ENCODE results near the gene EAF1.
"Not testable (repeated sequence)": the region's sequence is repeated elsewhere in the genome, so short reads cannot be mapped to it uniquely, and the experiment has no call there.

Gene EAF1

GRCh38 chr3:15409239-15409638, 18.2 kb upstream of the EAF1 start:
- no peak for DNase-seq

DNA sequence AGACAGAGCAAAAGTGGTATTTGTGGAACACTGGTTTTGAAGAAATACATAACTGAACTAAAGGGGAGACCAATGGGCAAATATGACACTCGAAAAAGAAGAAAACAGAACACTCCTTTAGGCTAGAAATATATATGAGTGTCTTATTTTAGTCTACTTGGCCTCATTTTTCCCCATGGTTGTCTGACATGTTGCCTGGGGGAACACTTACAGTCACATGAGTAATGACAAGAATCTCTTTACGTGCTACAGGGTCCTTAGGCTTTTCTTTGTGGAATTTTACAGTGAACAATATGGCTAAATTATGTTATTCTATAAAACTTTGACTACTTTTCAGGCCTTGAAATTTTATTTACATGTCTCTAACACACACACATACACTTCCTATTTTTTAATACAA, 17.6 kb upstream of the EAF1 start:
- no peak for DNase-seq

DNA sequence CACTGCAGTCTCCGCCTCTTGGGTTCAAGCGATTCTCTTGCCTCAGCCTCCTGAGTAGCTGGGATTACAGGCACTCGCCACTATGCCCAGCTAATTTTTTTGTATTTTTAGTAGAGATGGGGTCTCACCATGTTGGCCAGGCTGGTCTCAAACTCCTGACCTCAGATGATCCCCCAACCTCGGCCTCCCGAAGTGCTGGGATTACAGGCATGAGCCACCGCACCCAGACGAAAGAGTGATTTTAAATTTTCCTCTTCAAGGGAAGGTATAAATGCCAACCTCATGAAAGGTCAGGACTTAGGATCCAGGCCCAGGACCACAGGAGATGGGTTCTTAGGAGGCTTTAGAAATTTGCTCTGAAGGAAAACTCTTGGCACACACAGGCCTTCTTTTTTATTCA, 16.4 kb upstream of the EAF1 start:
- DNase-seq: not testable (repeated sequence)

DNA sequence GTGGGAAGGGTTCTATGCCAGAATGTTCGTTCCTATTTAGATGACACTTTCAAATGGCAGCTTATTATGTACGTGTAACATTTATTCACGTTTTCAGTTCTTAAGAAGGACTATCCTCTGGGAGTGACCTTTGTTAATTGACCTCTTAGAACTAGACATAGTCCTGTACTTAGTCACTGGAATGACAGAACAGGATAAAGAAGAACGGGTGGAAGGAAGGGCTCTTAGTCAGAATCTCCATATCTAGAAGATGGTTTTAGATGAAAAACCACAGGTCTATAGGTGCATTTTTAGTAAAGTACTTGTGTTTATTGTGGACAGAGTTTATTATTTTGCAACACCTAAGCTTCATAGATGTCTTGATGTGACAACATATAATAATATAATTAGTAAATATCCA, 6.5 kb upstream of the EAF1 start:
- no peak for DNase-seq

- no peak for DNase-seq
Observed at GRCh38 chr3:15426579-15427118, 749 bp upstream of the EAF1 start.

GRCh38 chr3:15427981-15428380, 583 bp downstream of the EAF1 start:
- DNase-seq: no peak

DNA sequence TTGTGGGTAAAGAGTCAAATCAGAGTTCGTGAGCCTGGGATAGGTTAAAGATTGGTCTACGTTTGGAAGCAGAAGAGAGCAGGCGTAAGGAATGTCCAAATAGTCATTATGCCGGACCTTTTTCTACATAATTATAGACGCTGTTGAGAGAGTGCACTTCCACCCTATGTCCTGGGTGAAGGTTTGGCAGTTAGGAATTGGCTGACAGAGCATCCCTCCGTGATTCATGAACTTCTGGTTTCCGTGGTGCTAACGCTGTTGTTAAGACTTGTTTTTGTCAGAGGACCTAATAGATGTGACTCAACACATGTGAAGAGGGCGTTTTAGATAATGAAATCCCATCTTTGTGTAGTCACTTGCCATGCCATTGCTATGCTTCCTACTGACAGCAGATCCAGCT, 1.1 kb downstream of the EAF1 start:
- peak; percentile 23 for DNase-seq

GRCh38 chr3:15429080-15429479, 1.7 kb downstream of the EAF1 start:
- DNase-seq: no peak

DNA sequence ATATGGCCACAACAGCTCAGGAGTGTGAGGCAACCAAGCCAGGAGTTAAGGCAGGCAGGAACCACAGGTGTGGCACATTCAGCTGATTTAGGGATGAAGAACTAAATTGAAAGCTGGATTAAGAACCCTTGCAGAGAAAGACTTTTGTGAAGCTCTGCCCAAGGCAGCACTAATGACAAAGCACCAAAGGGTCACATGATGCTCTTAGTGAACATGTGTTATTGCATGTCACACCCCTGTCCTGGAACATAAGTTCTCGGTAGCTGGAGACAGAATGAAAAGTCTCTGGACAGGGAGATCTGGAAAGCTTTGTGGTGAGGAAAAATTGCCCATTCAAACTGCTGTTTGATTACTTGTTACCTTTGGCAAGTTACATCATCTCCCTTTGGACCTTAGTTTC, 3.2 kb downstream of the EAF1 start:
- no peak for DNase-seq

- DNase-seq: no peak
Observed at GRCh38 chr3:15431256-15431837, 3.9 kb downstream of the EAF1 start.

DNA sequence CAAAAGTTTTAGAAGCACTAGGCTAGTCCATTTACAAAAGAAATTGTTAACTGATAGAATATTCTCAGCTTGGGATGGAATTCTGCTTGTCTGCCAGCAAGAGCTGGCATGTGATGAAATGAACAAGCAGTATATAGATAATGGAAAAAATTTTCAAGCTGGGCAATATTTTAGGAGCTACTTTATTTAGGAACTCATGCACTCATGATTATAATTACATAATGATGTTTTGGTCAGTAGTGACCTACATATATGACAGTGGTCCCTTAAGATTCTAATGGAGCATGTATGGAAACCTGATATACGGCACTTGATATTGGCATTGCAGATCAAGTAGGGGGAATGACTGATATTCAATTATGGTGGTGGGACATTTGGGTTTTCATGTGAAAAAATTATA, 6.1 kb downstream of the EAF1 start:
- DNase-seq: no peak

DNA sequence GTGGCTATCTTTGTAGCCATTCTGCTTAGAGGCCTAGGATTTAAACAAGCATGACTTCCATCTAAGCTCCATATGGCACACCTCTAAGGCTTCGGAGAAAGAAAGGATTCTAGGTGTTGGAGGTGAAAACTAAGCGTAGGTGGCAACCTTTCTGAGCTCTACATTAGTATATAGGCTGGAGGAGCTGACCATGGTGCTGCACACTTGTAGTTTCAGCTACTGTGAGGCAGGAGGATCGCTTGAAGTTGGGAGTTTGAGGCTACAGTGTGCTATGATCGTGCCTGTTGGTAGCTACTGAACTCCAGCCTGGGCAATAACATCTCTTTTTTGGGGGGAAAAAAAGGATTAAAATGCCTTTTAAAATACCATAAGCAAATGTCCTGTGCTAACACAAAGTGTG, 7.4 kb downstream of the EAF1 start:
- no peak for DNase-seq

GRCh38 chr3:15436246-15436645, 8.8 kb downstream of the EAF1 start:
- no peak for DNase-seq

DNA sequence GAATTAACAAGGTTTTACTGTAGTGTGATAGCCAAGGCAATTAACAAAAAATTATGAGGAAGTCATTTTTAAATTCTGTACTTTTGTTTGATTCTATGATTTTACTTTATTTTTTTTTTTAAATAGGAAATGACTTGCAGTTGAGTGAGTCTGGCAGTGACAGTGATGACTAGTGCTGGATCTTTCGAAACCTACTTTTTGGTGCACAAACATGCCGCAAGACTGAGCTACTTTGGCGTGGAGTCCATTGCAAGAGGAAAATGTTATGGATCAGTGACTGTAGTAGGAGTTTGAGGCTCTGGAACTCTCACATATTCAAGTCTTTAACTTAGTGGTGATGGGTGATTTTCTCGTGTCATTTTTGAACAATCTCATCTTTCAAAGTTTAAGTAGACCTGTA, 11.6 kb downstream of the EAF1 start:
- DNase-seq: no peak

GRCh38 chr3:15439476-15439875, 12.1 kb downstream of the EAF1 start:
- no peak for DNase-seq

DNA sequence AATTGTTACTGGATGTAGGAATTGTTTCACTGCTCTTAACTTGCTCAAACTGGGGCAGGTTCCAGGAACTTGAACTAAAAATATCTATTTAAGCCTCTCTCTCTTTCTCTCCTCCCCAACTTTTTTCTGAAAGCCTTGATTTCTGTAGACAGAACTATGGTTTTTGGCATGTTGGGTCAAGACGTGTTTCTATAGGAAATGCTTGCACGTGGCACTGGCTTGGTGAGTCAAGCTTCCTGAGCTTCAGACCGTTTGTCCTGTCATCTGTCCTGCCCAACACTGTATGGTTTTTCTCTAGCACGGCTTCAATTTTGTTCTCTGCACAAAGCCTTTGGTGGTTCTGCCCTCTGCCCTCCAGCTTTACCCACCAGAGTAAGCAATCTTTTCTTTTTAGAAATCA, 13.5 kb downstream of the EAF1 start:
- DNase-seq: no peak

GRCh38 chr3:15443826-15444524, 16.6 kb downstream of the EAF1 start:
- DNase-seq: no peak

DNA sequence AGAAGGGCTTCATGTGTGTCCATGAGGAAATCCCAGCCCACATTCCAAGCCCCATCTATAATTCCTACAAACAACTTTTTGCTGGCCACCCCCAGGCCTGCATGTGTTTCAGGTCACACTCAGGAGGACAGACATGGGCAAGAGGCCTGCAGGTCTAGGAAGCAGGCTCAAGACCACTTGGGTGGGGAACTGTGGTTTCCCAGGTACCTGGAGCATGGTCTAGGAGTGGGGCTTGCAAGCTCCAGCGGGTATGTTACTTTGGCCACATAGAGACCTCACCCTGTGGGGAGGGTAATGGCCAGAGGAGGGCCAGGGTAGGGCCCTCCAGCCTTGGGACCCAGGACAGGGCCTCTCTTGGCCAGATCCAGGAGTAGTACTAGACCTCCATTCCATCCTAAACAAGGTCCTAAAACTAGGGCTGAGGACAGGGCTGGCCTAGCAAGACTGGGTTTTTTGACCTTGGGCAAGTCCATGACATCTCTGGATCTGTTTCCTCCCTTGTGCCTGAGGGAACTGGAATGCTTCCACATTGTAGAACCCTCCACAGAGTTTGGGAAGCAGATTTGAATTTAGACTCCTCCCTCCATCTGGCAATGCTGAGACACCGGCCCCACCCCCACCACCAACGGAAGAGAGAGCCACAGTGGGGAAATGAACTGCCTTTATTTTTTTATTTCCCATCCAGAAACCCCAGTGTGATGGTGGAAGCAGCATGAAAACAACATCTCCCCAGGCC, 22.3 kb downstream of the EAF1 start:
- no peak for DNase-seq

DNA sequence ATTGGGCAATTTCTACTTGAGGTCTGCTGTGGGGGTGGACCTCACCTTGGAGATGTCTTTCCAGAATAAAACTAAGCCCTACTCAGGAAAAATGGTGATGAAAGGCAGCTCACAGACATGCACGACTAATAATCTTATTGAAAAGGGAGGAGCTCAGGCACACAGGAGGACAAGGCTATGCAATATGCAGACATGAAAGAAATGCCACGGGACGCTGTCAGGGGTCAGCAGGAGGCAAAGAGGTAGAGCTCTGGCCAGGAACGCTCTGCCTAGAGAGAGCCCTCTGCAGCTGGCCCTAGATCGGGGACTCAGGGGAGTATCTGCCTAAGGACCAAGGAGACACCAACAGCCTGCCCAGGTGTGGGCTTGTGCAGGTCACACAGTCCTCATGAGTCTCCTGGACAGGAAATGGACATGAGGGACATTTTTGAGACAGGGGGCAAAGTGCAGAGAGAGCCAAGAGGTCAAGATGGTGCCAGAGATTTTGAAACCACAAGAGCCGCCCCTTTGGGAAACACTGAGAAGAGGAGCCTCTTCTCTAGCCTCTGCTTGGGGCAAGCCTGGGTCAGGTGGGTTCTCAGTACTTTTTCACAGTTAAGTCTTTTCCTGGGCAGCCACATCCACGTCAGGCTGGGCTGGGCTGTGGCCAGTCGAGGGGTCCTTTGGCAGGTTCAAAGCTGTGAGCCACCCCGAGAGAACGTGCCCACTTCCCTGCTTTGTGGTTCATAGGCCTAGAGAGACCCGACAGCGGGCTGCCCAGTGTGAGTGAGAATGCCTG, 23.2 kb downstream of the EAF1 start:
- no peak for DNase-seq

DNA sequence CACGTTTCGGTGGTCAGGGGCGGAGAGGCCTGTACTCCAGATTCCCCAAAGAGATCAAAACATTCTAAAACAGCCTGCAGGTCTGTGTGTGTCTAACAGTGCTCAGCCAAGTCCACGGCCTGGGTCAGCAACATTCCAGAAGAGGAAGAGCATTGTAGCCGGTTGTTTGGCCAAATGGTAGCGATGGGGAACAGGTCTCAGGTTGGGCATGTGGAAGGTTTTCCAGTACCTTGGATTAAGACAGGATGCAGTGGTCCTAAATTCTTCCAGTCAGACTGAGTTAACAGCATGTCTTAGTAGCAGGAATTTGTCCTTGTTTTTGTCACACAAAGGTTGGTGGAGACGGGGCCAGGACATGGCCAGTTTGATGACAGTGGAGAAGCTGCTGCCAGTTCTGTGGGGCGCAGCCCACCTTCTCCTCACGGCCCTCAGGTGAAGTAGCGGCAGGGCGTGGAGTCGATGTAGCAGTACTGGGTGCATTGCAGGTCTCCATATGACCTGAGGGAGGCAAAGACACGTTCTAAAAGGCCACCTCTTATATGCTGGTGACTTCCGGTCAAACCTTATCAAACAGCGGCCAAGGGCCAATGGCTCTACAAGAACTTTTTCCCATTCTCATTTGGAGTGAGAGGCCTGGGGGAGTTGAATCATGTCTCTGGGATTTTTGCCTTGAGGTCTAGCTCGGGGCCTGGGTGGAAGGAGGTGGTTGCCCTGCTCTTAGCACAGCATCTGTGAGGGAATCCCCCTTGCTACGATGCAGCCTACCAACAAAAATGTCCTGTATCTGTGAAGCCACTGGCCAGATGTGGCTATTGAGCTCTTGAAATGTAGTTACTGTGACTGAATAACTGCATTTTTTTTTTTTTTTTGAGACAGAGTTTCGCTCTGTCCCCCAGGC, 24.1 kb downstream of the EAF1 start:
- no peak for DNase-seq

DNA sequence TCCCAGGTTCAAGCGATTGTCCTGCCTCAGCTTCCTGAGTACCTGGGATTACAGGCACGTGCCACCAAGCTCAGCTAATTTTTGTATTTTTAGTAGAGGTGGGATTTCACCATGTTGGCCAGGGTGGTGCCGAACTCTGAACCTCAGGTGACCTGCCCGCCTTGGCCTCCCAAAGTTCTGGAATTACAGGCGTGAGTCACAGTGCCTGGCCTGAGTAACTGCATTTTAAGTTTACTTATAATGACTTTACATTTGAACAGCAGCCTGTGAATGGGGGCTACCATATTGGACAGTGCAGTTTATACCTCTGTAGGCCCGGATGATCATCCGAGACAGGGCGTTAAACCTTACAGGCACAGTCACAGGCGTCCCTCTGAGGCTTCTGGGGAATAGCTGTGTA, 24.8 kb downstream of the EAF1 start:
- no peak for DNase-seq

DNA sequence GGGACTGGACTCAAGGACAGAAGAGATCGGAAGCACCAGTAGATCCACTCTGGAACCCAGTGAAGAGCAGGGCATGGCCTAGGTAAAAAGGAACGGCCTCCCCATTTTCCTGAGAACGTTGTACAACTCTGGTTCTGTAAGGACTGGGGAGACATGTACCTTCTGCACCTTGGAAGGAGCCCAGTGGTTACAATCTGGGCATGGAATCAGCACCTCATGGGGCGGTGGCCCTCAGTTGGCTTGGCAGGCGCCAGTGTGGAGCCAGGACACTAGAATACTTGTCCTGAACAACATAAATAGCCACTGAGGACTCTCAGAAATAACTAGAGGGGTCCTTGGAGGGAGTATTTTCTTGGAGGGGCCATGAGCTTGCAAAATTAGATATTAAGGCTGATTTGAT, 25.6 kb downstream of the EAF1 start:
- no peak for DNase-seq
